Panc1 (cell line): ENCODE data around the gene SEMA3G. TPM values are rescaled to one million over a fixed set of nuclear protein-coding genes. Genes with fewer than 3 reads are reported as not detected.

Experiments used
- ATAC-seq: fragments of 200-7000 bp; cut with Tn5 transposase; 2 replicates; pipeline ENCODE4 v1.9.1; 2020; ENCODE audit warnings: mild to moderate bottlenecking, moderate library complexity
- BruUV-seq: library from RNA; stranded (reverse); fragments of 400-500 nt; replicated peaks from 2 replicates; lab custom pipeline; 2021; lab: Mats Ljungman, UMichigan
- CTCF ChIA-PET: fragments of 300-600 bp; sonication (Branson Sonifier 250); formaldehyde crosslinking; loops from one replicate; lab custom pipeline; 2022; ENCODE audit warnings: antibody characterized with exemption; lab: Charles Lee
- POLR2A ChIA-PET: fragments of 300-600 bp; sonication (Branson Sonifier 250); formaldehyde crosslinking; loops from one replicate; lab custom pipeline; 2022; ENCODE audit warnings: antibody characterized with exemption; lab: Charles Lee
- DNase-seq: peaks from one replicate; pipeline ENCODE4 v3.0.0-alpha.2; 2010; ENCODE audit warnings: low read depth, low spot score
- H3K27ac ChIP-seq: 2 replicates; pipeline ENCODE4 v1.5.1; 2011; ENCODE audit warnings: mild to moderate bottlenecking, low read length, inconsistent platforms
- H3K27me3 ChIP-seq: fragments of 200-500 bp; sonication (Bioruptor generic); 2 replicates; pipeline ENCODE4 v1.6.0; 2014; ENCODE audit warnings: low read length, inconsistent platforms; ENCODE audit not compliant: control insufficient read depth, insufficient read depth
- H3K36me3 ChIP-seq: fragments of 200-500 bp; sonication (Bioruptor generic); 2 replicates; pipeline ENCODE4 v1.5.1; 2014; ENCODE audit warnings: inconsistent platforms, mild to moderate bottlenecking, low read length, moderate library complexity; ENCODE audit not compliant: control insufficient read depth, insufficient read depth
- H3K4me1 ChIP-seq: 2 replicates; pipeline ENCODE4 v1.5.1; 2011; ENCODE audit warnings: inconsistent platforms, mild to moderate bottlenecking, low read length, moderate library complexity; ENCODE audit not compliant: control insufficient read depth, insufficient read depth
- H3K4me3 ChIP-seq, 2 experiments: 2 replicates each; pipeline ENCODE4 v1.5.1; 2011 to 2012; ENCODE audit warnings: low read depth in 2 of 2, low read length in 2 of 2, mild to moderate bottlenecking in 2 of 2, inconsistent platforms in 1 of 2, moderate library complexity in 1 of 2
- H3K9me3 ChIP-seq: fragments of 200-500 bp; sonication (Bioruptor generic); 2 replicates; pipeline ENCODE4 v1.5.1; 2014; ENCODE audit warnings: low read depth, mild to moderate bottlenecking, inconsistent platforms, low read length, moderate library complexity; ENCODE audit not compliant: control insufficient read depth, insufficient read depth
- POLR2AphosphoS5 ChIP-seq: IDR thresholded peaks from 2 replicates; pipeline ENCODE4 v1.6.1; 2012; ENCODE audit warnings: mild to moderate bottlenecking, low read depth, low read length, moderate library complexity
- SIN3A ChIP-seq: IDR thresholded peaks from 2 replicates; pipeline ENCODE4 v1.6.1; 2012; ENCODE audit warnings: low read depth, mild to moderate bottlenecking, low read length, moderate library complexity, borderline replicate concordance; ENCODE audit not compliant: insufficient read depth
- TCF7L2 ChIP-seq: IDR thresholded peaks from 2 replicates; pipeline ENCODE4 v1.6.1; 2011; ENCODE audit warnings: mild to moderate bottlenecking, low read depth, low read length, inconsistent platforms
- in situ Hi-C: cut with HindIII; loops from 2 replicates; pipeline ENCODE4 v1.10.0; 2016; ENCODE audit warnings: low sequenced_read_pairs, low pct_unique_long_range_greater_than_20kb
- intact Hi-C: fragments of 100-400 bp; cut with micrococcal nuclease; formaldehyde crosslinking; loops from one replicate; pipeline ENCODE4 v1.10.0; 2022; ENCODE audit not compliant: unreplicated experiment
- total RNA-seq: library from RNA; stranded (reverse); gene quantifications from one replicate; pipeline ENCODE4 v1.2.1, GENCODE V29; 2021; ENCODE audit not compliant: unreplicated experiment
- TF ChIP-seq, protein P1 (sequence below): fragments of 450-650 bp; IDR thresholded peaks from 2 replicates; pipeline ENCODE4 v1.5.1; 2017; ENCODE audit warnings: mild to moderate bottlenecking
- TF ChIP-seq, protein P2 (sequence below), 2 experiments: IDR thresholded peaks; 2 replicates each; pipeline ENCODE4 v1.6.1; 2011 to 2012; ENCODE audit warnings: low read depth in 2 of 2, control low read depth in 1 of 2, low read length in 1 of 2, mild to moderate bottlenecking in 1 of 2, moderate library complexity in 1 of 2; ENCODE audit not compliant: insufficient read depth in 1 of 2

The SEMA3G gene
- total RNA-seq, 1 experiment from 2014 or later, result 1.6 TPM

DNA sequence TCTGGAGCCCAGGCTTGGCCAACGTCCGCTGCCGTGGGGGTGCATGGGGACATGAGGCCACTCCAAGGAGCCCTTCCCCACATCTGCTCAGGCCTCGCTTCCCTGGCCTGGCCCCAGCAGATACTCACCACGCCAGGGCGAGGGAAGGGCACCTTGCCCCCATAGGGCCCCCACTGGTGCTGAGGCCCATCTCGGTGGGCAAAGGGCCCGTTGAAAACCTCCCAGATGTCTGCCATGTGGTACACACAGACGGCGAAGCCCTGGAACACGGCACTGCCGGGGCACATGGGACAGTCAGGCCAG lies 4.7 kb downstream of the SEMA3G start:
- H3K36me3 ChIP-seq, result no peaks in the 10 kb centered on the region
- no peak overlapping the region for H3K27ac ChIP-seq
- BruUV-seq, result no TSS peak
- H3K27me3 ChIP-seq, result no peaks in the 10 kb centered on the region
- DNase-seq (no peak), ATAC-seq (no peak)
- in situ Hi-C loops, result no loop called here
- CTCF ChIA-PET, result no interaction called here
- no peak overlapping the region for H3K4me3 ChIP-seq
- intact Hi-C loops, result no loop called here
- H3K4me1 ChIP-seq, result no peaks in the 10 kb centered on the region
- POLR2A ChIA-PET, result no interaction called here
- TF ChIP-seq, protein P1, sequence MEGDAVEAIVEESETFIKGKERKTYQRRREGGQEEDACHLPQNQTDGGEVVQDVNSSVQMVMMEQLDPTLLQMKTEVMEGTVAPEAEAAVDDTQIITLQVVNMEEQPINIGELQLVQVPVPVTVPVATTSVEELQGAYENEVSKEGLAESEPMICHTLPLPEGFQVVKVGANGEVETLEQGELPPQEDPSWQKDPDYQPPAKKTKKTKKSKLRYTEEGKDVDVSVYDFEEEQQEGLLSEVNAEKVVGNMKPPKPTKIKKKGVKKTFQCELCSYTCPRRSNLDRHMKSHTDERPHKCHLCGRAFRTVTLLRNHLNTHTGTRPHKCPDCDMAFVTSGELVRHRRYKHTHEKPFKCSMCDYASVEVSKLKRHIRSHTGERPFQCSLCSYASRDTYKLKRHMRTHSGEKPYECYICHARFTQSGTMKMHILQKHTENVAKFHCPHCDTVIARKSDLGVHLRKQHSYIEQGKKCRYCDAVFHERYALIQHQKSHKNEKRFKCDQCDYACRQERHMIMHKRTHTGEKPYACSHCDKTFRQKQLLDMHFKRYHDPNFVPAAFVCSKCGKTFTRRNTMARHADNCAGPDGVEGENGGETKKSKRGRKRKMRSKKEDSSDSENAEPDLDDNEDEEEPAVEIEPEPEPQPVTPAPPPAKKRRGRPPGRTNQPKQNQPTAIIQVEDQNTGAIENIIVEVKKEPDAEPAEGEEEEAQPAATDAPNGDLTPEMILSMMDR, result no peak
- TF ChIP-seq SIN3A (no peak), TCF7L2 (no peak), POLR2AphosphoS5 (no peak)
- TF ChIP-seq, protein P2, sequence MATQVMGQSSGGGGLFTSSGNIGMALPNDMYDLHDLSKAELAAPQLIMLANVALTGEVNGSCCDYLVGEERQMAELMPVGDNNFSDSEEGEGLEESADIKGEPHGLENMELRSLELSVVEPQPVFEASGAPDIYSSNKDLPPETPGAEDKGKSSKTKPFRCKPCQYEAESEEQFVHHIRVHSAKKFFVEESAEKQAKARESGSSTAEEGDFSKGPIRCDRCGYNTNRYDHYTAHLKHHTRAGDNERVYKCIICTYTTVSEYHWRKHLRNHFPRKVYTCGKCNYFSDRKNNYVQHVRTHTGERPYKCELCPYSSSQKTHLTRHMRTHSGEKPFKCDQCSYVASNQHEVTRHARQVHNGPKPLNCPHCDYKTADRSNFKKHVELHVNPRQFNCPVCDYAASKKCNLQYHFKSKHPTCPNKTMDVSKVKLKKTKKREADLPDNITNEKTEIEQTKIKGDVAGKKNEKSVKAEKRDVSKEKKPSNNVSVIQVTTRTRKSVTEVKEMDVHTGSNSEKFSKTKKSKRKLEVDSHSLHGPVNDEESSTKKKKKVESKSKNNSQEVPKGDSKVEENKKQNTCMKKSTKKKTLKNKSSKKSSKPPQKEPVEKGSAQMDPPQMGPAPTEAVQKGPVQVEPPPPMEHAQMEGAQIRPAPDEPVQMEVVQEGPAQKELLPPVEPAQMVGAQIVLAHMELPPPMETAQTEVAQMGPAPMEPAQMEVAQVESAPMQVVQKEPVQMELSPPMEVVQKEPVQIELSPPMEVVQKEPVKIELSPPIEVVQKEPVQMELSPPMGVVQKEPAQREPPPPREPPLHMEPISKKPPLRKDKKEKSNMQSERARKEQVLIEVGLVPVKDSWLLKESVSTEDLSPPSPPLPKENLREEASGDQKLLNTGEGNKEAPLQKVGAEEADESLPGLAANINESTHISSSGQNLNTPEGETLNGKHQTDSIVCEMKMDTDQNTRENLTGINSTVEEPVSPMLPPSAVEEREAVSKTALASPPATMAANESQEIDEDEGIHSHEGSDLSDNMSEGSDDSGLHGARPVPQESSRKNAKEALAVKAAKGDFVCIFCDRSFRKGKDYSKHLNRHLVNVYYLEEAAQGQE (IDR thresholded peaks at IDR 0.05; ENCODE audit: insufficient read depth in 1 of 2, low read depth in 2 of 2, low read length in 1 of 2), result no peak
- H3K9me3 ChIP-seq, result no peaks in the 10 kb centered on the region

DNA sequence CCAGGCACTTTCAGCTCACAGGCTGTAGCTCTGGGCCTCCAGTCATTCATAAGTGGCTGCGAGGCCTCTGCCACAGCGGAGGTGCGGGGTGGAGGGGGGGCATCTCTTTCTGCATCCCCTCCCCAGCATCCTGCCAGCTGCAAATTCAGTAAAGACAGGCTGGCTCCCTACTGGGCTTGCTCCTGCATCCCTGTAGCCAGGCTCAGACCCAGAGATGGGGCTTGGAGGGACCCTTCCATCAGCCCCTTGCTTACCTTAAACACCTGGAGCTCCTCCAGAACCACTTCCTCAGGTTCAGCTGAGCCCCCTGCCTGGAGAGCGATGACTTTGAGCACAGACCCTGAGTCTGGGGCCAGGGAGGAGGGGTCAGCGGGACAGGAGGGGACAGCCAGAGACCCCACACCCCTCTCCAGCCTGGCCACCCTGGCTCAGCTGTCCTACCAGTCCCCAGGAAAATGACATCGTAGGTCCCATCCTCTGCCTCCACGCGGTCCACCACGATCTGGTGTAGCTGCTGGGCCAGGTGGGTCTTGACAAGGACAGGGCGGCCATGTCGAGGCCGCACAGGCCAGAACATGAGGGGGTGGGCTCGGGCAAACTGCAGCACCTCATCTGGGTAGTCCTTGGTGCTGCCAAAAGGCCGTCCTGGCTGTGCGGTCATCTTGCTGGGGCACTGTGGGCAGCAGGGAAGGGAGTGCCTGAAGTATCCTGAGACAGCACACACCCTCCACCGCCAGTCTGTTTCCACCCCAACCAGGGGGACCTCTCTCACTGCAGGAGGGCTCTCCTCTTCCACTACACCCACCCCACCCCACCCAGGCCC lies 5.3 kb downstream of the SEMA3G start:
- H3K9me3 ChIP-seq, result no peaks in the 10 kb centered on the region
- in situ Hi-C loops, result no loop called here
- H3K27ac ChIP-seq, result no peak overlapping the region
- intact Hi-C loops, result no loop called here
- TF ChIP-seq, protein P1, result no peak
- TF ChIP-seq, protein P2 (IDR thresholded peaks at IDR 0.05; ENCODE audit: insufficient read depth in 1 of 2, low read depth in 2 of 2, low read length in 1 of 2), result no peak
- TF ChIP-seq TCF7L2, result no peak
- TF ChIP-seq POLR2AphosphoS5, result no peak
- no peak for TF ChIP-seq SIN3A
- no peaks in the 10 kb centered on the region for H3K27me3 ChIP-seq
- DNase-seq (no peak), ATAC-seq (no peak)
- POLR2A ChIA-PET, result no interaction called here
- CTCF ChIA-PET, result no interaction called here
- H3K4me3 ChIP-seq, result no peak overlapping the region
- no TSS peak for BruUV-seq
- no peaks in the 10 kb centered on the region for H3K36me3 ChIP-seq
- no peaks in the 10 kb centered on the region for H3K4me1 ChIP-seq
